ENCODE results near the gene LRRC26.

The LRRC26 gene

DNA sequence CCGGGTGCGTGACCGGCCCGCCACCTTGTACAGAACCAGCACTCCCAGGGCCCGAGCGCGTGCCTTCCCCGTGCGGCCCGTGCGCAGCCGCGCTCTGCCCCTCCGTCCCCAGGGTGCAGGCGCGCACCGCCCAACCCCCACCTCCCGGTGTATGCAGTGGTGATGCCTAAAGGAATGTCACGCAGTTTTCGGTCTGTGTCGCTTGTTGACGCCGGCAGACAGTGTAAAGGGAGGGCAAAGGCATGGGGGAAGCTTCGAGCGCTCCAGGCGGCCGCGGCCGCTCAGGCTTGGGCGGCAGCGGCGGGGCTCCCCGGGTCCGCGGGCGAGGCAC, 1.3 kb downstream of the LRRC26 start:
- TF ChIP-seq, protein P1, sequence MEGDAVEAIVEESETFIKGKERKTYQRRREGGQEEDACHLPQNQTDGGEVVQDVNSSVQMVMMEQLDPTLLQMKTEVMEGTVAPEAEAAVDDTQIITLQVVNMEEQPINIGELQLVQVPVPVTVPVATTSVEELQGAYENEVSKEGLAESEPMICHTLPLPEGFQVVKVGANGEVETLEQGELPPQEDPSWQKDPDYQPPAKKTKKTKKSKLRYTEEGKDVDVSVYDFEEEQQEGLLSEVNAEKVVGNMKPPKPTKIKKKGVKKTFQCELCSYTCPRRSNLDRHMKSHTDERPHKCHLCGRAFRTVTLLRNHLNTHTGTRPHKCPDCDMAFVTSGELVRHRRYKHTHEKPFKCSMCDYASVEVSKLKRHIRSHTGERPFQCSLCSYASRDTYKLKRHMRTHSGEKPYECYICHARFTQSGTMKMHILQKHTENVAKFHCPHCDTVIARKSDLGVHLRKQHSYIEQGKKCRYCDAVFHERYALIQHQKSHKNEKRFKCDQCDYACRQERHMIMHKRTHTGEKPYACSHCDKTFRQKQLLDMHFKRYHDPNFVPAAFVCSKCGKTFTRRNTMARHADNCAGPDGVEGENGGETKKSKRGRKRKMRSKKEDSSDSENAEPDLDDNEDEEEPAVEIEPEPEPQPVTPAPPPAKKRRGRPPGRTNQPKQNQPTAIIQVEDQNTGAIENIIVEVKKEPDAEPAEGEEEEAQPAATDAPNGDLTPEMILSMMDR (IDR thresholded peaks at IDR 0.05; ENCODE audit: low read depth, low read length, missing control alignments) = no peak
- no peak overlapping the region for H3K4me3 ChIP-seq (ENCODE audit: low read depth, low read length)
- in situ Hi-C loops (cut with HindIII; ENCODE audit: low sequenced_read_pairs) = no loop called here
- DNase-seq (ENCODE audit: low read depth) = no peak

DNA sequence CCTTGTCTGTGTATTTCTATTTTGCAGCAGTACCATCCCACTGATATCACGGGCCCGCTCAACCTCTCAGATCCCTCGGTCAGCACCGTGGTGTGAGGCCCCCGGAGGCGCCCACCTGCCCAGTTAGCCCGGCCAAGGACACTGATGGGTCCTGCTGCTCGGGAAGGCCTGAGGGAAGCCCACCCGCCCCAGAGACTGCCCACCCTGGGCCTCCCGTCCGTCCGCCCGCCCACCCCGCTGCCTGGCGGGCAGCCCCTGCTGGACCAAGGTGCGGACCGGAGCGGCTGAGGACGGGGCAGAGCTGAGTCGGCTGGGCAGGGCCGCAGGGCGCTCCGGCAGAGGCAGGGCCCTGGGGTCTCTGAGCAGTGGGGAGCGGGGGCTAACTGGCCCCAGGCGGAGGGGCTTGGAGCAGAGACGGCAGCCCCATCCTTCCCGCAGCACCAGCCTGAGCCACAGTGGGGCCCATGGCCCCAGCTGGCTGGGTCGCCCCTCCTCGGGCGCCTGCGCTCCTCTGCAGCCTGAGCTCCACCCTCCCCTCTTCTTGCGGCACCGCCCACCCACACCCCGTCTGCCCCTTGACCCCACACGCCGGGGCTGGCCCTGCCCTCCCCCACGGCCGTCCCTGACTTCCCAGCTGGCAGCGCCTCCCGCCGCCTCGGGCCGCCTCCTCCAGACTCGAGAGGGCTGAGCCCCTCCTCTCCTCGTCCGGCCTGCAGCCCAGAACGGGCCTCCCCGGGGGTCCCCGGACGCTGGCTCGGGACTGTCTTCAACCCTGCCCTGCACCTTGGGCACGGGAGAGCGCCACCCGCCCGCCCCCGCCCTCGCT, 1.9 kb downstream of the LRRC26 start:
- H3K4me3 ChIP-seq (ENCODE audit: low read depth, low read length) = no peak overlapping the region
- TF ChIP-seq, protein P1 (IDR thresholded peaks at IDR 0.05; ENCODE audit: low read depth, low read length, missing control alignments) = no peak
- in situ Hi-C loops (cut with HindIII; ENCODE audit: low sequenced_read_pairs) = no loop called here
- no peak for DNase-seq (ENCODE audit: low read depth)

DNA sequence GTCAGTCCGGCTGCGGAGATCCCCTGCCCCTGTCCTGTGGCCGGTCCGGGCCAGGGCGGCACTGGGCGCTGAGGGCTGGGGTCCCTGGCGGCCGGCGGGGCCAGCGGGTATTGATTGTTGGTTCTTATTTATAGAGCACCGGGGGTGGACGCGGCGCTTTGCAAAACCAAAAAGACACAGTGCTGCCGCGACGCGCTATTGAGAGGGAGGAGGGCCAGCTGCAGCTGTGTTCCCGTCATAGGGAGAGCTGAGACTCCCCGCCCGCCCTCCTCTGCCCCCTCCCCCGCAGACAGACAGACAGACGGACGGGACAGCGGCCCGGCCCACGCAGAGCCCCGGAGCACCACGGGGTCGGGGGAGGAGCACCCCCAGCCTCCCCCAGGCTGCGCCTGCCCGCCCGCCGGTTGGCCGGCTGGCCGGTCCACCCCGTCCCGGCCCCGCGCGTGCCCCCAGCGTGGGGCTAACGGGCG, 2.5 kb downstream of the LRRC26 start:
- in situ Hi-C loops (cut with HindIII; ENCODE audit: low sequenced_read_pairs) = no loop called here
- TF ChIP-seq, protein P1 (IDR thresholded peaks at IDR 0.05; ENCODE audit: low read depth, low read length, missing control alignments) = no peak
- no peak overlapping the region for H3K4me3 ChIP-seq (ENCODE audit: low read depth, low read length)
- no peak for DNase-seq (ENCODE audit: low read depth)

DNA sequence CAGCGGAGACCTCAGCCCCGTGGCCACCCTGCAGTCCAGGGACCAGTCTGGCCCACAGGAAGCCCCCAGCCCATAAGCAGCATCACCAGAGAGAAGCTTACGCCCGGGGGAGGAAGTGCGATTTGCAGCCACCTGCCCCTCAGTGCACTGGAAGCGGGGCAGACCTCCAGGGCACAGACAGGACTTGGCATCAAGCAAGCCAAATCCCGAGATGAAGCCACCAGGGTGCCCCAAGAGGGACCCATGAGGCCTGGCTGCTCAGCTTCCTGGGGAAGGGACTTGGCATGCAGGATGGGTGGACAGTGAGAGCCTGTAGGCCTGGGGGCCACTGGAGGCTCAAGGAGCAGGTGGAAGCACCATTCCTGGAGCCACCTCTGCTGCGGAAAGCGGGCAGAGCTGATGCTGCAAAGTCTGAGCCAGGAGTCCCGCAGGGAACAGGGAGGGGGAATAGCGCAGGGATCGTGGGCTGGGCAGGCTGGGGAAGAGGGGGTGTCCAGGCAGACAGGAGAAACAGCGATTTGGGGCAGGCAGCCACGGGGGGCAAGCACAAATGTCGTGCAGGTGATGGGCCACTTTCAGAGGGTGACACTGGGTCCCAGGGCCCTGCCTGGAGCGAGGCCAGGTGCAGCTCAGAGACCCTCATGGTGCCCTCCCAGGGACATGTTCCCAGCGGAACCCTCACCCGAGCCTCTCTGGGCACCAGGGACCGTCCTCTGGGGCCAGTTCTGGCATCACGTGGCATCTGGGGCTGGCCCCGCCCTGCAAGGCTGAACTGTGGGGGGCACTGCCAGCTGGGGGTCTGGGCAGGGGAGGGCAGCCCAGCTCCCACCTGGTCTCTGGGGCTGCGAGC, 3.2 kb downstream of the LRRC26 start:
- TF ChIP-seq, protein P1 (IDR thresholded peaks at IDR 0.05; ENCODE audit: low read depth, low read length, missing control alignments) = no peak
- in situ Hi-C loops (cut with HindIII; ENCODE audit: low sequenced_read_pairs) = no loop called here
- no peak for DNase-seq (ENCODE audit: low read depth)
- H3K4me3 ChIP-seq (ENCODE audit: low read depth, low read length) = no peak overlapping the region

DNA sequence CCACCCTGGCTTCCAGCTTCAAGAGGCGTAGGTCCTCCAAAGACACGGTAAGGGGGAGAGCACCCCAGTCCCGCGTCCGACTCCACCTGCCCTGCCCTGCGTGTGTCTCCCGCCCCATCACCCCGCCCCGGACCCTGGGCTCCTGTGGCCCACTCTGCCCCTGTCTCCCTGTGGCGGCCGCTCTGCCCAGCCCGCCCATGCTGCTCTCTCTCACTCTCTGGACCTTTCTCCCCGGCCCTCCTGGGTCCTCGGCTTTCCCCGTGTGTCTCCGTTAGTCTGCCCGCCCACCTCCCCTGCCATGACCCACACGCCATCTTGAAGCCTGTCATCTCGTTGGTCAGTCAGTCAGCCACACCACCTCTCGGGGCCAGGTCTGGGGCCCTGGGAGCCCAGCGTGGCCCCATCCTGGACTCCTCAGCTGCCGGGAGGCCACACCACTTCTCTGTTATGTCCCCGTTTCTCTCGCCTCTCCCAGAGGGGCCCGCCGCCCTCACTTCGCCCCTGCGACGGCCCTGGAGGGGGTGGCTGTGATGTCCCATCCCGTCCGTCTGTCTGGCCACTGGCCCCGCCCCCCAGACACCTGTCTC, 4.5 kb downstream of the LRRC26 start:
- in situ Hi-C loops (cut with HindIII; ENCODE audit: low sequenced_read_pairs) = no loop called here
- TF ChIP-seq, protein P1 (IDR thresholded peaks at IDR 0.05; ENCODE audit: low read depth, low read length, missing control alignments) = no peak
- no peak overlapping the region for H3K4me3 ChIP-seq (ENCODE audit: low read depth, low read length)
- no peak for DNase-seq (ENCODE audit: low read depth)

Measured in astrocyte of the cerebellum (primary cell).